Measurements from ENCODE around the gene ERICH6B.

ERICH6B gene

GRCh38 chr13:45598597-45598996 is 16.9 kb downstream of the ERICH6B start:
- no peak for DNase-seq

- no peak for DNase-seq
These were observed 18.6 kb downstream of the ERICH6B start for GRCh38 chr13:45596800-45597475.

- DNase-seq, result no peak
These were observed 19.6 kb downstream of the ERICH6B start for GRCh38 chr13:45595965-45596364.

GRCh38 chr13:45594764-45595163 is 20.8 kb downstream of the ERICH6B start:
- DNase-seq, result no peak

- DNase-seq, result no peak
These were observed 21.3 kb downstream of the ERICH6B start for GRCh38 chr13:45594227-45594626.

- no peak for DNase-seq
These were observed 22.8 kb downstream of the ERICH6B start for GRCh38 chr13:45592758-45593157.

- no peak for DNase-seq
These were observed 25.5 kb downstream of the ERICH6B start for GRCh38 chr13:45590066-45590465.

- no peak for DNase-seq
These were observed 27.6 kb downstream of the ERICH6B start for GRCh38 chr13:45587897-45588296.

GRCh38 chr13:45584816-45585215 is 30.7 kb downstream of the ERICH6B start:
- DNase-seq, result no peak

- DNase-seq, result no peak
These were observed 33.0 kb downstream of the ERICH6B start for GRCh38 chr13:45582408-45583076.

GRCh38 chr13:45576466-45576865 is 39.1 kb downstream of the ERICH6B start:
- DNase-seq, result no peak

- DNase-seq, result no peak
These were observed 39.7 kb downstream of the ERICH6B start for GRCh38 chr13:45575830-45576180.

- no peak for DNase-seq
These were observed 40.3 kb downstream of the ERICH6B start for GRCh38 chr13:45575146-45575829.

- DNase-seq, result no peak
These were observed 50.2 kb downstream of the ERICH6B start for GRCh38 chr13:45565331-45565730.

GRCh38 chr13:45564133-45564776 is 51.3 kb downstream of the ERICH6B start:
- DNase-seq, result peak; percentile 56

- no peak for DNase-seq
These were observed 60.9 kb downstream of the ERICH6B start for GRCh38 chr13:45554604-45555109.

GRCh38 chr13:45548281-45548680 is 67.3 kb downstream of the ERICH6B start:
- DNase-seq, result no peak

GRCh38 chr13:45546410-45546765 is 69.2 kb downstream of the ERICH6B start:
- DNase-seq, result no peak

GRCh38 chr13:45545686-45546409 is 69.7 kb downstream of the ERICH6B start:
- DNase-seq, result no peak

- no peak for DNase-seq
These were observed 71.0 kb downstream of the ERICH6B start for GRCh38 chr13:45544520-45544919.

- no peak for DNase-seq
These were observed 72.7 kb downstream of the ERICH6B start for GRCh38 chr13:45542878-45543277.

- no peak for DNase-seq
These were observed 73.1 kb downstream of the ERICH6B start for GRCh38 chr13:45542391-45542790.

GRCh38 chr13:45541806-45542205 is 73.7 kb downstream of the ERICH6B start:
- no peak for DNase-seq

Data from NCI-H226 (cell line).